ENCODE measurements around the gene KLHL29.

Gene KLHL29

DNA sequence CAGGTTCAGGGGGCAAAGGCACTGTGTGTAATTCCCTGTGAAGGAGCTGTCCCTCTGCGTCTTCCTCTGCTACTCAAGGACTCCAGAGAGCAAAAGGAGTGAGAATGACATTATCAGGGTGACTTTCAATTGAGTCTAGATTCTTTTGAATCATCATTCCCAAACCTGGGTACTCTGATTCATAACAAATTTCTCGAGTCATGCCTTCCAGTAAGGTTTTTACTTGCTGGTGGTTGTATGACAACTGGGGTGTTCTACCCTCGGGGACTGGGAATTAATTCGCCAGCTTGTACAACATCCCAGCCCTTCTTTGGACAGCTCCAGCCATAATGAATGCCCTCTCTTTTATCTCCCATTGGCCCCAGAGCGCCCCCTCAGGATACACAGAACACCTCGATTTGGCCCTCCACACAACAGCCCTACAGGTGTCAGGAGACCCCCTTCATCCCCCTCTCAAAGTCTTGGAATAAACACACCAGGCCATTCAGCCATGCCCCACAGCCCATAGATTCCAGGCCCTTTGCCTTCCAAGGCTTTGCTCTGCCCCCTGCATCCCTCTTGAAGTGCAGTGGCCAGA, 254.5 kb downstream of the KLHL29 start:
- Histone ChIP-seq H3K36me3 (ENCODE audit: control insufficient read depth in 1 of 2, insufficient read depth in 2 of 2, low read length in 2 of 2) (no peaks in the 10 kb centered on the region), H3K9me3 (ENCODE audit: control insufficient read depth in 1 of 2, low read length in 2 of 2) (no peaks in the 10 kb centered on the region), H3K4me1 (ENCODE audit: control insufficient read depth in 1 of 2, insufficient read depth in 2 of 2, low read length in 2 of 2) (no peaks in the 10 kb centered on the region)

DNA sequence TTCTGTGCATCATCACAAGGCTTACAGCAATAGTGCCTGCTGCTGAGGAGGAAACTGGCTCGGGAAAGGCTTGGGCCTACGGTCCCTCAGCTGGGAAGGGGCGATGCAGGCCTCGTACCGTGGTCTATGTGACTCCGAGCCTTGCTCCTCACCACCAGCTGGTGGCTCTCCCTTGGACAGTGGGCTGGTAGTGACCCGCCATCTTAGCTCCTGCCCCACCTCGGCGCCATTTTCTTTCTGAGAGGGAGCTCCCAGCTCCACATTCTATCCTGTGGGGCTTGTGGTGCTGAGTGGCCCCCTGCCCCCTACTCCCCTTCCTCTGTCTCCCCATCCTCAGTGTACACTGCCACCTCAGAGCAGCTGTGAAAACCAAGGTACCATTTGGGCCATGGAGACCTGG, 255.7 kb downstream of the KLHL29 start:
- Histone ChIP-seq H3K27ac (ENCODE audit: low read depth, low read length) (no peak overlapping the region), H3K9me3 (ENCODE audit: control insufficient read depth in 1 of 2, low read length in 2 of 2) (no peaks in the 10 kb centered on the region), H3K4me1 (ENCODE audit: control insufficient read depth in 1 of 2, insufficient read depth in 2 of 2, low read length in 2 of 2) (no peaks in the 10 kb centered on the region), H3K9ac (ENCODE audit: low read depth in 1 of 2, low read length in 2 of 2) (no peak overlapping the region), H3K4me3 (ENCODE audit: low read depth in 1 of 2, low read length in 2 of 2) (no peak overlapping the region), H3K36me3 (ENCODE audit: control insufficient read depth in 1 of 2, insufficient read depth in 2 of 2, low read length in 2 of 2) (no peaks in the 10 kb centered on the region), H3K27me3 (ENCODE audit: control insufficient read depth in 1 of 2, insufficient read depth in 2 of 2, low read length in 2 of 2) (no peaks in the 10 kb centered on the region)

More for the DNA sequence above, 254.5 kb downstream of the KLHL29 start:
- Histone ChIP-seq H3K27me3 (ENCODE audit: control insufficient read depth in 1 of 2, insufficient read depth in 2 of 2, low read length in 2 of 2) (no peaks in the 10 kb centered on the region), H3K4me3 (ENCODE audit: low read depth in 1 of 2, low read length in 2 of 2) (no peak overlapping the region), H3K27ac (ENCODE audit: low read depth, low read length) (no peak overlapping the region), H3K9ac (ENCODE audit: low read depth in 1 of 2, low read length in 2 of 2) (no peak overlapping the region)

DNA sequence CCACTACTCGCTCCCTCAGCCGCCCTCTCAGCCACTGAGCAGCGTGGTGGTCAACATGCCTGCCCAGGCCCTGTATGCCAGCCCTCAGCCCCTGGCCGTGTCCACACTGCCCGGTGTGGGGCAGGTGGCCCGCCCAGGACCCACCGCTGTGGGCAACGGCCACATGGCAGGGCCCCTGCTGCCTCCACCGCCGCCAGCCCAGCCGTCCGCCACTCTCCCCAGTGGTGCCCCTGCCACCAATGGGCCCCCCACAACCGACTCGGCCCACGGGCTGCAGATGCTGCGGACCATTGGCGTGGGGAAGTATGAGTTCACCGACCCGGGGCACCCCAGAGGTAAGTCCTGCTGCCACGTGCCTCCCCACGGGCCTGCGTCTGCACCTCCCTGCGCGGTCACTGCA, 257.5 kb downstream of the KLHL29 start:
- Histone ChIP-seq H3K9ac (ENCODE audit: low read depth in 1 of 2, low read length in 2 of 2) (no peak overlapping the region), H3K4me1 (ENCODE audit: control insufficient read depth in 1 of 2, insufficient read depth in 2 of 2, low read length in 2 of 2) (no peaks in the 10 kb centered on the region), H3K9me3 (ENCODE audit: control insufficient read depth in 1 of 2, low read length in 2 of 2) (no peaks in the 10 kb centered on the region), H3K27me3 (ENCODE audit: control insufficient read depth in 1 of 2, insufficient read depth in 2 of 2, low read length in 2 of 2) (no peaks in the 10 kb centered on the region), H3K27ac (ENCODE audit: low read depth, low read length) (no peak overlapping the region), H3K4me3 (ENCODE audit: low read depth in 1 of 2, low read length in 2 of 2) (no peak overlapping the region), H3K36me3 (ENCODE audit: control insufficient read depth in 1 of 2, insufficient read depth in 2 of 2, low read length in 2 of 2) (no peaks in the 10 kb centered on the region)

DNA sequence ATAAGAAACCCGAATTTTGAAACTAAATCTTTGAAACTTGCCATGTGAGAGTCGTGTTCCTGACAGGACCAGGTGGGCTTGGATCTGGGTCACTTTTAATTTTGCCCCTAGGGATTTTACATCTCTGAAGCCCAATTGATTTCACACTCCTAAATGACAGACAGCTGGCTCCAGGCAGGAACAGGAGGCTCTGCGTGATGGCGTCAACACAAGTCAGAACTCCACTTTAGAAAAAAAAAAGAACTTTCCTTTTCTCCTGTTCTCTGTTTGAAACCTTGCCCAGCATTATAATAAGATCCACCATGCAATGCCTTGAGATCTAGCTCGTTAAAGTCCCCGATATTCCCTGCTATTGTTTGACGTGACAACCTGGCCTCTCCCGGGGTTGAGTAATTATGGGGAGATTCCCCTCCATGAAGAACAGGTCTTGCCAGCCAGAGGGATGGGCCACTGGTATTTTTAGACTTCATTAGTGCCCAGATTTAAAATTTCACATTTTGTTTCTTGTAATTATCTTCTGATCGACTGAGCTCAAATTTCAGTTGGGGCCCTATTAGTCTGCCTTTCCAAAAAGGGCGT, 260.3 kb downstream of the KLHL29 start:
- no peaks in the 10 kb centered on the region for H3K27me3 ChIP-seq (ENCODE audit: control insufficient read depth in 1 of 2, insufficient read depth in 2 of 2, low read length in 2 of 2)
- H3K36me3 ChIP-seq (ENCODE audit: control insufficient read depth in 1 of 2, insufficient read depth in 2 of 2, low read length in 2 of 2): no peaks in the 10 kb centered on the region
- H3K27ac ChIP-seq (ENCODE audit: low read depth, low read length): no peak overlapping the region
- no peaks in the 10 kb centered on the region for H3K9me3 ChIP-seq (ENCODE audit: control insufficient read depth in 1 of 2, low read length in 2 of 2)
- no peak overlapping the region for H3K4me3 ChIP-seq (ENCODE audit: low read depth in 1 of 2, low read length in 2 of 2)
- H3K4me1 ChIP-seq (ENCODE audit: control insufficient read depth in 1 of 2, insufficient read depth in 2 of 2, low read length in 2 of 2): no peaks in the 10 kb centered on the region
- H3K9ac ChIP-seq (ENCODE audit: low read depth in 1 of 2, low read length in 2 of 2): no peak overlapping the region

DNA sequence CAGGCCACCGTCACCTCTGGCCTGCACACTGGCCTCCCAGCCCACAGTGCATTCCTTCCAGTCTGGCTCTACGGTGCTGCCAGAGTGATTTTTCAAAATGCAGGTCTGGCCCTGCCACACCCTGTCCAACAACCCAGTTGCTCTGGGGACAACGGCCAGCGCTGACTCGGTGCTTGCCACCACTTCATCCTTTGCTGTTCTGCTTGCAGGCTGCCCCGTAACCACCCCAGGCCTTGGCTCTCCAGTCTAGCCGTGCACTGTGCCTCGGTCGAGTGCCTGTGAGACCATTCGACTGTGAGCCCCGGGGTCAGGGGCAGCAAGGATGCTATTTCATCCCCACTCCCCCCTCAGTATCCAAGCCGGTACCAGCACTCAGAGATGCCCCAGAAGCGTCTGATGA, 262.6 kb downstream of the KLHL29 start:
- Histone ChIP-seq H3K9me3 (ENCODE audit: control insufficient read depth in 1 of 2, low read length in 2 of 2) (no peaks in the 10 kb centered on the region), H3K4me3 (ENCODE audit: low read depth in 1 of 2, low read length in 2 of 2) (no peak overlapping the region), H3K36me3 (ENCODE audit: control insufficient read depth in 1 of 2, insufficient read depth in 2 of 2, low read length in 2 of 2) (no peaks in the 10 kb centered on the region), H3K4me1 (ENCODE audit: control insufficient read depth in 1 of 2, insufficient read depth in 2 of 2, low read length in 2 of 2) (no peaks in the 10 kb centered on the region), H3K27me3 (ENCODE audit: control insufficient read depth in 1 of 2, insufficient read depth in 2 of 2, low read length in 2 of 2) (no peaks in the 10 kb centered on the region), H3K9ac (ENCODE audit: low read depth in 1 of 2, low read length in 2 of 2) (no peak overlapping the region), H3K27ac (ENCODE audit: low read depth, low read length) (no peak overlapping the region)

DNA sequence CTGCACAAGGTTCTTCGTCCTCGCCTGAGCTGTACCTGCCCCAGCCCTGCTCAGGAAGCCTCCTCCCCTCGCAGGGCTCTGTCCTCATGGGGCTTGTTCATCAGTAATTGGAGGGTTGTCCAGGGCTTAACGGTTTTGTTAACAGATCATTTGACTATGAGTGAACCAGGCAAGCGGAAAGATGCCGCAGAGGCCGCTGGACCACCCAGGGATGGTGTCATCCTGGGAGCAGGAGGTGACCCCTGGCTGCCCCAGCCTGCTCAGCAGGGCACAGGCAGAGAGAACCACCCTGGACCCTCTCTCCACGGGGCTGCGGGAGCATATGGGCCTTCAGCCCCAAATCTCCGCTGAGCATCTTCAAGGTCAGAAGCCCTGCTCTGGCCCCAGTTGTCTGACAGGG, 264.3 kb downstream of the KLHL29 start:
- Histone ChIP-seq H3K36me3 (ENCODE audit: control insufficient read depth in 1 of 2, insufficient read depth in 2 of 2, low read length in 2 of 2) (no peaks in the 10 kb centered on the region), H3K4me1 (ENCODE audit: control insufficient read depth in 1 of 2, insufficient read depth in 2 of 2, low read length in 2 of 2) (no peaks in the 10 kb centered on the region), H3K9me3 (ENCODE audit: control insufficient read depth in 1 of 2, low read length in 2 of 2) (no peaks in the 10 kb centered on the region), H3K4me3 (ENCODE audit: low read depth in 1 of 2, low read length in 2 of 2) (no peak overlapping the region), H3K27ac (ENCODE audit: low read depth, low read length) (no peak overlapping the region), H3K9ac (ENCODE audit: low read depth in 1 of 2, low read length in 2 of 2) (no peak overlapping the region), H3K27me3 (ENCODE audit: control insufficient read depth in 1 of 2, insufficient read depth in 2 of 2, low read length in 2 of 2) (no peaks in the 10 kb centered on the region)

DNA sequence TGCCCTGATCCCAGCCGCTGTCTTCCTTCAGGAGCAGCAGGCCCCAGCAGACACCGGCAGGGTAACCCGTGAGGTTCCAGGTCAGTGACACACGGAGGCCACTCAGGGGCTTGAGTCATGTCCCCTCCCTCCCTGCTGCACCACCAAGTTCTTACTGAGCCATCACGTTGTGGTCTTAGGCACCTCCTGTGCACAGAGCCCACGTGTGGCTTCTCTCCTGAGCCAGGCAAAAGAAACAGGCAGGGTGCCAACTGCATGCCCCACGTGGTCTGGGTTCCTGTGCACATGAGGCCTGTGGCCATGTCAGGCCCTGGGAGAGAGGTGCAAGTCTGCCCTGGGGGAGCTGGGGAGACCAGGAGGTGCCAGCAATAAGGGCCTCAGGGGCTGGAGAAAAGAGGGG, 264.8 kb downstream of the KLHL29 start:
- Histone ChIP-seq H3K27me3 (ENCODE audit: control insufficient read depth in 1 of 2, insufficient read depth in 2 of 2, low read length in 2 of 2) (no peaks in the 10 kb centered on the region), H3K9me3 (ENCODE audit: control insufficient read depth in 1 of 2, low read length in 2 of 2) (no peaks in the 10 kb centered on the region), H3K9ac (ENCODE audit: low read depth in 1 of 2, low read length in 2 of 2) (no peak overlapping the region), H3K4me1 (ENCODE audit: control insufficient read depth in 1 of 2, insufficient read depth in 2 of 2, low read length in 2 of 2) (no peaks in the 10 kb centered on the region), H3K36me3 (ENCODE audit: control insufficient read depth in 1 of 2, insufficient read depth in 2 of 2, low read length in 2 of 2) (no peaks in the 10 kb centered on the region), H3K27ac (ENCODE audit: low read depth, low read length) (no peak overlapping the region), H3K4me3 (ENCODE audit: low read depth in 1 of 2, low read length in 2 of 2) (no peak overlapping the region)

DNA sequence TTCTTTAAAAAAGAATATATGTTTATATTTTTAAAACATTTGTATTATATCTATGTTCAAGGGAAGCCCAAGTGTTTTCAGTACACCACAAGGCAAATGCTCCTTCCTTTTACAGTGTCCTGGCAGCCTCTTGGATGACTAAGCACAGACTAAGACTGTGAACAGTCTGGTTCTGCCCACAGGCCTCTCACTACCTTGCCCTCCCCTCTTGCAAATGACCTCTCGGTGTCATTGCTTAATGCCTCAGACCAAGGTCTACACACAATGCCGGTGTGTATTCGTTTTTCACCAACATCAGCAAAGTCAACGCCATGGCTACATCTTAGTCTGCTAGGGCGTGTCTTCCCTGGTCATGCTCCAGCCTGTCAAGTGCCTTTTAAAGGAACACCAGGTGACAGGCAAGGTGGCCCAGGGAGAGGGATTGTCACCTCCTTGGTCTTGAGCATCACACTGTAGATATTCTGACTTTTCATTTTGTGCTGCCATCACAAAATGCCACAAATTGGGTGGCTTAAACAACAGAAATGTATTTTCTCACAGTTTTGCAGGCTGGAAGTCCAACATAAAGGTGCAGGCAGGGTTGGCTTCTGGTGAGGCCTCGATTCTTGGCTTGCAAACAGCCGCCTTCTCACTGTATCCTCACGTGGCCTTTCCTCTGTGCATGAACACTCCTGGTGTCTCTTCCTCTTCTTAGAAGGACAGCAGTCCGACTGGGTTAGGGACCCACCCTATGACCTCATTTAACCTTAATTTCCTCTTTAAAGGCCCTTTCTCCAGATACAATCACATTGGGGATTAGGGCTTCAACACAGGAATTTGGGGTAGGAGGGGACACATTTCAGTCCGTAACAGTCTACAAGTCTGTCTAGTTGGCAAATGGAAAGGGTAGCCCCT, 266.5 kb downstream of the KLHL29 start:
- H3K36me3 ChIP-seq (ENCODE audit: control insufficient read depth in 1 of 2, insufficient read depth in 2 of 2, low read length in 2 of 2): no peaks in the 10 kb centered on the region
- H3K27me3 ChIP-seq (ENCODE audit: control insufficient read depth in 1 of 2, insufficient read depth in 2 of 2, low read length in 2 of 2): peaks cover 0 to 3% of the 10 kb centered on the region in 2 donors
- H3K9me3 ChIP-seq (ENCODE audit: control insufficient read depth in 1 of 2, low read length in 2 of 2): no peaks in the 10 kb centered on the region
- no peak overlapping the region for H3K9ac ChIP-seq (ENCODE audit: low read depth in 1 of 2, low read length in 2 of 2)
- H3K27ac ChIP-seq (ENCODE audit: low read depth, low read length): no peak overlapping the region
- no peaks in the 10 kb centered on the region for H3K4me1 ChIP-seq (ENCODE audit: control insufficient read depth in 1 of 2, insufficient read depth in 2 of 2, low read length in 2 of 2)
- no peak overlapping the region for H3K4me3 ChIP-seq (ENCODE audit: low read depth in 1 of 2, low read length in 2 of 2)

DNA sequence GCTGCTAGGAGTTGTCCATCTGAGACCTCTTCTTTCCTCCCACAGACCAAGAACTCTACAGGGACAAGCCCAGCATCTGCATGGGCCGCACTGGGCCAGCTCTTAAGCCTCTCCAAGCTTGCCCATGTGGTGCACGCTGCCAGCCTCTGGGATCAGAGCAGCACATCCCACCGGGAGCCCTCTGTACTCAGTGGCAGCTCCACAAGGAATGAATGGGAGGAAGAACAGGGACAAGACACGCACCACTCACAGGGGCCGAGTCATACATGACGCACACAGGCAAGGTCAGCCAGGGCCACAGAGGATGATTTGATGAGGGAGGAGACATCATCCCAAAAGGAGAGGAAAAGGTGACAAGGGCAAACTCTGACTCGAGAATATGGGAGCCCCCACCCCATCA, 268.3 kb downstream of the KLHL29 start:
- Histone ChIP-seq H3K36me3 (ENCODE audit: control insufficient read depth in 1 of 2, insufficient read depth in 2 of 2, low read length in 2 of 2) (no peaks in the 10 kb centered on the region), H3K27me3 (ENCODE audit: control insufficient read depth in 1 of 2, insufficient read depth in 2 of 2, low read length in 2 of 2) (peaks cover 0 to 3% of the 10 kb centered on the region in 2 donors), H3K4me1 (ENCODE audit: control insufficient read depth in 1 of 2, insufficient read depth in 2 of 2, low read length in 2 of 2) (peaks cover 0 to 2% of the 10 kb centered on the region in 2 donors), H3K27ac (ENCODE audit: low read depth, low read length) (no peak overlapping the region), H3K9ac (ENCODE audit: low read depth in 1 of 2, low read length in 2 of 2) (no peak overlapping the region), H3K9me3 (ENCODE audit: control insufficient read depth in 1 of 2, low read length in 2 of 2) (no peaks in the 10 kb centered on the region), H3K4me3 (ENCODE audit: low read depth in 1 of 2, low read length in 2 of 2) (no peak overlapping the region)

DNA sequence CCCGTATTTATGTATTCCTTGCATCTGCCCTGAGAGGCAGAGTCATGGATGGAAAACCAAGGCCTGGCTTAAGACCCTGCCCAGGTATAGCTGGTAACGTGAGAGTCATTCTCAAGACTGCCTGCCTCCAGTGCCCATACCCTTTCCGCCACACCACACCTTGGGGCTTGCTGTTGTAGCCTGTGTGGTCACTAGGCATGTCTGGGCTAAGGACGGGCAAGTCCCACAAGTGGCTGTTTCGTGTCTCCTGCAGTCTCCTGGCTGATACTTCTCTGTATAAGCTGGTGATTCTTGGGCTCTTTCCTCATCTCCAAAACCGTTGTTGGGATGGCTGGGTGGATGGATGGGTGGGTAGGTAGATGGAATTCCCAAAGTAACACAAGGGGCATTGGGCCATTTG, 269.8 kb downstream of the KLHL29 start:
- peaks cover 0 to 3% of the 10 kb centered on the region in 2 donors for H3K27me3 ChIP-seq (ENCODE audit: control insufficient read depth in 1 of 2, insufficient read depth in 2 of 2, low read length in 2 of 2)
- no peak overlapping the region for H3K9ac ChIP-seq (ENCODE audit: low read depth in 1 of 2, low read length in 2 of 2)
- H3K9me3 ChIP-seq (ENCODE audit: control insufficient read depth in 1 of 2, low read length in 2 of 2): no peaks in the 10 kb centered on the region
- peaks cover 0 to 7% of the 10 kb centered on the region in 2 donors for H3K4me1 ChIP-seq (ENCODE audit: control insufficient read depth in 1 of 2, insufficient read depth in 2 of 2, low read length in 2 of 2)
- no peak overlapping the region for H3K27ac ChIP-seq (ENCODE audit: low read depth, low read length)
- no peaks in the 10 kb centered on the region for H3K36me3 ChIP-seq (ENCODE audit: control insufficient read depth in 1 of 2, insufficient read depth in 2 of 2, low read length in 2 of 2)
- H3K4me3 ChIP-seq (ENCODE audit: low read depth in 1 of 2, low read length in 2 of 2): no peak overlapping the region
